Activated naive CD8-positive, alpha-beta T cell treated with anti-CD3 and anti-CD28 coated beads, Interleukin-2, amount 50 U/mL, for 16 hours (primary cell): Measurements from ENCODE around the gene CFAP157.

Experiments
- DNase-seq: peaks from one replicate; pipeline ENCODE4 v3.0.0-alpha.2; 2020; ENCODE audit warnings: low read depth, low spot score

Gene CFAP157

DNA sequence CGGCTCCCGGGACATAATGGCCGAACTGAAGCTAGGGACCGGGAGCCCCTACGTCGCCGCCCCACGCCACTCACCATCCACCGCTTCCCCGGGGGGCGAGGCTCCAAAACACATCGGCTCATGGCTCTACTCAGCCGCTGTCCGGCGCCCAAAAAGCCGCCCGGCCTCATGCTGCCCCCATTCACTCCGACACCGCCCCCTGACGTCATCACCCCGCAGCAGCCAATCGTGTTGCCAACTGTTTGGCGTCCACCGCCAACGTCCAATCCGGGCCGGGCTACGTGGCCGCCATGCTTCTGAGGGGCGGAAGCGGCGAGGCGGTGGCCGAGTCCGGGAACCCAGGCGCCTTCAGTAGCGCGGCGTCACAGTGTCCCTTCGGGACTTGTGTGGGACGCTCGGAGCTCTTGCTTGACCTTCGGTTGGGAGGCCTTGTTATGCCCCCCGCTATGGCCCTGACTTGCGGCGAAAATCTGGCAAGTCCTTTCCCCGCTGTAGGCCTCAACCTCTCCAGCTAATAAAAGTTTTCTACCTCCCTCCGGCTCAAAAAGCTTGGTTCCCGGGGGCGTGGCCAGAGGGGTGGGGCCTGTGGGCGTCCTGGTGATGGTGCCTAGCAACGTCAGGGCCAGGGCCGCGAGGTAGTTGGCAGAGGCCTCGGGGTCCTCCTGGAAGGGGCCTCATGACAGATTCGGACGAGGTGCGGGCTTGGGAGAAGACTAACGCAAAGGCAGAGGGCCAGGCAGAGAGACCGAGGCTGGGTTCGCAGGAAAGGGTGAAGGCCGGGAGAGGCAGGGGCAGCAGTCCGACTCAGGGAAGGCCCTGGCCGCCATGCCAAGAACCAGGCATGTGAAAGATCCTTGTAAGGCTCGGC is 8.9 kb downstream of the CFAP157 start, which contains the start of the genes PTRH1 and TTC16:
Gene PTRH1 (minus strand): TSS at position 194 of the 868 bp plus-strand sequence. CDS start 24 bp downstream, at position 170.
Gene TTC16 (plus strand): TSS at position 610 of the 868 bp plus-strand sequence. CDS start 67 bp downstream, at position 677.
- peak; percentile 91 for DNase-seq

DNA sequence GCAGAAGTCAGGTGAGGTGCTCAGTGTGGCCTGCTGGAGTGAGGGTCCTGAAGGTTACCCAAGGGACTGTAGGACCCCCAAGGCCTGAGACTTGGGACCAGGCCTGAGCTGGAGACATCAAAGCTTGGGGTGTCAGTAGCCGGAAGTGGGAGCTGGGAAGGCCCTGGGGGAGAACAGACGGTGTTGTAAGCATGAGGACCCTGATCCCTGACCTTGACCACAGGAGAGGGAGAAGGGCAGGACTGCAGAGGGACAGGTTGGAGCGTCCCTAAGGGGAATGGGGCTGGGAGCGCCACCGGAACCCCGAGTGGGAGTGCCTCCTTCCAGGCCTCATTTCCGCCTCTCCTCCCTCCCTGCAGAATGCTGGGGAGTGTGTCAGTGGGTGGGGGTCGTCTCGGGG is 9.6 kb downstream of the CFAP157 start:
- DNase-seq, result no peak

DNA sequence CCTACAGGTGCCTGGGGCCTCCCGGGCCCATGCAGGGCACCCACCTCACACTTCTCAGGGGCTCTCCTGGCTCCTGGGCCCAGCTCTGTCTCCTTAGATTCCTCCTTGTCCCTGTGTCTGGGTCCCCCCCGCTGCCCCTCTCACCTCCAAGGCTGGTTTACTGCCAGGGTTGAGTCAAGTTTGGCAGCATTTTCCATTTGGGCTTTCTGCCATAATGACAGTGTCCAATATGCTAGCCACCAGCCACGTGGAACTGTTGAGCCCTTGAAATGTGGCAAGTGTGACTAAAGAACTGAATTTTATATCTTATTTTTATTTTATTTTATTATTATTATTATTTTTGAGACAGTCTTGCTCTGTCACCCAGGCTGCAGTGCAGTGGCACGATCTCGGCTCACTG is 11.0 kb downstream of the CFAP157 start:
- DNase-seq, result no peak

DNA sequence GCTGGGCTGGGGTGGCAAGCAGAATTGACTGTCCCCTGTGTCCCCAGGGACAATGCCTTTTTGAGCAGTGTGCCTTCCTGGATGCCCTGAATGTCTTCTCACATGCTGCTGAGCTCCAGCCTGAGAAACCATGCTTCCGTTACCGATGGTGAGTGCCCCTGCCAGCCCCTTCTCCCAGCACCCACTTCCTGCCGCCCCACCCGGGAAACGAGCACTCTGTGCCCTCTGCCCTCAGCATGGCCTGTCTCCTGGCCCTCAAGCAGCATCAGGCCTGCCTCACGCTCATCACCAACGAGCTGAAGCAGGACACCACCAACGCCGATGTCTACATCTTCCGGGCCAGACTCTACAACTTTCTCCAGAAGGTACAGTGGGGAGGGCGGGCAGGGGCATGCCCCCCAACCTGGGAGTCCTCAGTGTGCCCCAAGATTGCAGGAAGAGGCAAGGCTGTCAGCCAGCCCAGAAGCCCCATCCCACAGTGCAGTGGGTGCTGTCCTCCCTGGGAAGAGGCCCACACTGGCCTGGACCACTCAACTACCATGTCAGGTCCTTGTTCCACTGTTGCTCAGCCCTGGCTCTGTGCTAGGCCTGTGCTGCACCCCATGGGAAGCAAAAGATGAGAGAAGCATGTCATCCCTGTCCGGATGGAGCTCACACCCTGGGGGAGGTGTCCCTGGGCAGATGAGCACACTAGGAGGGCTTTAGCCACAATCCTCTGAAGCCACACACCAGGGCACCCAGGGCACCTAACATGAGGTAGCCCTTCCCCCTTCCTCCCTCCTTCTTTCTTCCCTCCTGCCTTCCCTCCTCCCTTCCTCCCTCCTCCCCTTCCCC is 13.5 kb downstream of the CFAP157 start:
- DNase-seq, result no peak

DNA sequence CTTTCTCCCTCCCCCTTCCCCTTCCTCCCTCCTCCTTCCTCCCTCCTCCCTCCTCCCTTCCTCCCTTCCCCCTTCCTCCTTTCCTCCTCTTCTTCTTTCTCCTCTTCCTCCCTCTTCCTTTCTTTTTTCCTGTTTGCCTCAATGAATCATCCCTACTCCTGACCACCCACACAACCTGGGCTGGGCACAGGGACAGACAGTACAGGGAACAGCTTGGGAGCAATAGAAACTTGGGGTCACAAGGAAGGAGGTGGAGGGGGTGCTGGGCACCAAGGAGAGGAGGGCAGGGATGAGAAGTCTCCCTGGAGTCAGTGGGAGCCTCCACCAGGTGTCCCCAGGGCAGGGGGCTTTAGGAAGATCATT is 14.1 kb downstream of the CFAP157 start:
- DNase-seq, result no peak

DNA sequence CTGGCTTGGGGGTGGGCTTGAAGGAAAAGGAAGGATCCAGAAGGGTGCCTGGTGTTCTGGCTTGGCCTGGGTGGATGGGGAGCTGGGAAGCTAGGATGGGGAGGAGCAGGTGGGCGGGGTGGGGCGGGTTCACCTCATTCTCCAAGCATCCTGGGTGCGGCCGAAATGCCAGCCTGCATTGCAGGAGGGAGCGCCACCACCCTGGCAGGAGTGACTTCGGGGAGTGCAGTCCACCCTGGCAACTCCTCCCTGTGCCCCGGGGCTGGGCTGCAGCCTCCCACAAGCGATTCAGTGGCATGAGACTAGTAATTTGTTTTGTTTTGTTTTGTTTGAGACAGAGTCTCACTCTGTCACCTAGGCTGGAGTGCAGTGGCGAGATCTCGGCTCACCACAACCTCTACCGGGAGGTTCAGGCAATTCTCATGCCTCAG is 14.6 kb downstream of the CFAP157 start:
- DNase-seq, result no peak

DNA sequence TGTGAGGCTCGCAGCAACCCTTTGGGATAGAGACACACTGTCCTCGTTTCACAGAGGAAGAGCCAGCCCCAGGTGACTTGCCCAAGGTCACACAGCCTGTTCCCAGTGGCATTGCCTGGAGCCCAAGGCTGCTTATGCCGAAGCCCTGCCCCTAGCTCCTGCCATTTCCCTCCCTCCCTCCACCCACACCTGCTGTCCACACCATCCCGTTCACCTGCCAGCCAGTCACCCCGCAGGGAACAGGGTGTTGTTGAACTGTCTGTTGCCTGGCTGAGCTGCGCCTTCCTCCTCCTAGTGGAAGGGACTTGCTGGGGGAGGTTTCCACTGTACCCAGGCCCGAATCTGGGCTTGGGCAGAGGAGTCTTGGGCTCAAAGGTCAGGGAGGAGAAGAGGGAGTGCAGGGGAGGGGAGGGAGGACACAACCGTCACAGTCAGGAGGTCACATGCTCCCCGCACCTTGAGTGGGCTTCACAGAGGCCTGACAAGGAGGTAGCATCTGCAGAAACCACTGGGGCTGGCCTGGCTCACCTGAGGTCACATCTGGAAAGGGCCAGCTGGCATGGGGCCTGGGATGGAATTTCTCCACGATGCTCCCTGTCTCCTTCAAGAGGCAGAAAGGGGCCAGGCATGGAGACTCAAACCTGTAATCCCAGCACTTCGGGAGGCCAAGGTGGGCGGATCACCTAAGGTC is 15.4 kb downstream of the CFAP157 start:
- DNase-seq, result no peak

DNA sequence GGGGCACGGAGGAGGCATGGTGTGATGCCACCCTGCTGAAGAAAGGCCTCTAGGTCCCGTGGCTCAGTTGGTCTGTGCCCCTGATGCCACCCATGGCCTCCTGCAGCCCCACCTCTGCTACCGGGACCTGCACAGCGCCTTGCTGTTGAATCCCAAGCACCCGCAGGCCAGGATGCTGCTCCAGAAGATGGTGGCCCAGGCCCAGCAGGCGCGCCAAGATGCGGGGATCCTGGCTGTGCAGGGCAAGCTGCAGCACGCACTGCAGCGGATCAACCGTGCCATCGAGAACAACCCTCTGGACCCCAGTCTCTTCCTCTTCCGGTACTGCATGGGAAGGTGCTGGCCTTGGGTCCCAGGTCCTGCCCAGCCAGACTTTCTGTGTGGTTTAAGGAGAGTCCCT is 16.2 kb downstream of the CFAP157 start:
- DNase-seq, result no peak

DNA sequence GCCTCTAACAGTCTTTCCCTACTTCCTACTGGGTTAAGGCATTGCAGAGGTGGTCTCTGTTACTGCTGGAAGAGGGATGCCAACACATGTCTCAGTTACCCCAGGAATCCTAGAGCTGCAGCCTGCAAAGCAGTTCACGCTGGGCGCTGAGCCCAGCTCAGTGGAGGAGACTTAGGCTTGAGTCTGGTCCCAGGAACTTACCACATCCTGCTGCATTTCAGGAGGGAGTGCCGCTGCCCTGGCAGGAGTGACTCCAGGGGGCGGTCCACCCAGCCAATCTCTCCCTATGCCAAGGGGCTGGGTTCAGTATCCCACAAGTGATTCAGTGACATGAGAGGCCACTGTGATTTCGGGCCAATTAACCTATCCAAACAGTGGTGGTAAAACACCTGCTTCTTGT is 16.7 kb downstream of the CFAP157 start:
- DNase-seq, result no peak

DNA sequence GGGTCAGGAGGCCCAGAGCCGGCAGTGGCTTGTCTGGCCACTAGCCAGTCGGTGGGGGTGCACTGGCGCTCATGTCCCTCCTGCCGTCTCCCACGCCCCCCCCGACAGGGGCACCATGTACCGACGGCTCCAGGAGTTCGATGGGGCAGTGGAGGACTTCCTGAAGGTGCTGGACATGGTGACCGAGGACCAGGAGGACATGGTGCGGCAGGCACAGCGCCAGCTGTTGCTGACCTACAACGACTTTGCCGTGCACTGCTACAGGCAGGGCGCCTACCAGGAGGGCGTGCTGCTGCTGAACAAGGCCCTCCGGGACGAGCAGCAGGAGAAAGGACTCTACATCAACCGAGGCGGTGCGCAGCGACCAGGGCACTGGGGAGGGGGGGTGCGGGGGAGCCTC is 17.2 kb downstream of the CFAP157 start:
- no peak for DNase-seq

DNA sequence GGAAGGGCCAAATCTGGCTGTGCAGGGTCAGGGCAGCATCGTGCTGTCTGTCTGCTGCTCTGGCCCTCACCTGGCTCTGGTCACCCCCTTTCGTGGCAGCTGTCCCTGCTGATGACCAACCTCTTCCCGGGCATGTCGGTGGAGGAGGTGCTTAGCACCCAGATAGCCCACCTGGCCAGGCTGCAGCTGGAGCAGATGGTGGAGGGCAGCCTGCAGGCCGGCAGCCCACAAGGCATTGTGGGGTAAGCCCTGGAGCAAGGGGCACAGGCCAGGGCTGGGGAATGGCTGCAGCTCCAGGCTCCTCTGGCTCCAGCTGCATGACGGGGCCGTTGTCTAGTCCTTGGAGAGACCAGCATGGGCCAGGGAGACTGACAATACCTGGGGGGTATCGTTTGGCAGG is 20.1 kb downstream of the CFAP157 start:
- no peak for DNase-seq

DNA sequence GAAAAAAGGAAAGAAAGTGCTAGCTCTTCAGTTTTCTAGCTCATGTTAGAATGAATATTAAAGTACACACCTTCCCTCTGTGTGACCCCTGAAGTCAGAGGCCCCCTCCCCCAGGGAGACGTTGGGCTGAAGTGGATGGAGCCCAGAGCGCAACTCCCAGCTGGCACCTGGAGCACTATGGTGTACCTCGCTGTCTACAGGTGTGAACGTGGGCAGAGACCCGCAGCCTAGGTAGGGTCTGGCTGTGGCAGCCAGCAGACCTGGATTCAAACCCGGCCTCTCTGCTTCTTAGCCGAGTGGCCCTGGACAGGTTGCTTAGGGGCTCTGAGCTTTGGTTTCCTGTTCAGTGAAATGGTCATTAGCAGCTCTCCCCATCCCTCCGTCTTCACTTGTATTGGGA is 22.0 kb downstream of the CFAP157 start:
- DNase-seq, result no peak

DNA sequence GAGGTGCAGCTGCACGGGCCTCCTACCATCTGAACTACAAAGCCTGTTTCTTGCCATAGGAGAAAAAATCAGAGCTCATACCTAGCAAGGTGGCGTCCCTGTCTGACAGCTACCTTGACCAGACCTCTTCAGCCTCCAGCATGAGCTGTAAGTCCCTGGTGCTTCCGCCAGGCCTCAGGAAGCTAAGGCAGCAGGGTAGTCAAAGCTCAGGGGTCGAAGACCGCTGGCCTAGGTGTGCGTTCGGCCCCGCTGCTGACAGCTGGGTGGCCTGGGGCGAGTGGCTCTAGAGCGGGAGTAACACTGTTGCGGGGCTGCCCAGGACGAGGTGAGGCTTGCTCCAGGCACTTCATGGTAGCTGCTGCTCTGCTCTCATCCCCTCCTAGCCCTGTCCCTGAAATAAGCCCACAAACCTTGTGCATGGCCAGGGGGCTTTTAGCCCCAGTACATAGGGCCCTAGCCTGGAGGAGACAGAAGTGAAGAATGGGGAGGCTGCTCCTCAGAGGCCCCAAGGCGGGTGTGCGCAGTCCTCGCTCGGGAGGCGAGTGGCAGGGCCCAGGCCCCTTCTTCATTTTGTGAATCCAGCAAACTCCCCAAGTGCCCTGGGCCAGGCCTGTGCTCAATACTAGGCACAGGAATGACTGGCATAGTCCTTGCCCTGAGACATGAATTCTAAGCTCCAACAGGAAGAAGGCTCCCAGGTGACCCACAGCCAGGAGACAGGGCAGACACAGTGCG is 22.9 kb downstream of the CFAP157 start:
- DNase-seq, result no peak

DNA sequence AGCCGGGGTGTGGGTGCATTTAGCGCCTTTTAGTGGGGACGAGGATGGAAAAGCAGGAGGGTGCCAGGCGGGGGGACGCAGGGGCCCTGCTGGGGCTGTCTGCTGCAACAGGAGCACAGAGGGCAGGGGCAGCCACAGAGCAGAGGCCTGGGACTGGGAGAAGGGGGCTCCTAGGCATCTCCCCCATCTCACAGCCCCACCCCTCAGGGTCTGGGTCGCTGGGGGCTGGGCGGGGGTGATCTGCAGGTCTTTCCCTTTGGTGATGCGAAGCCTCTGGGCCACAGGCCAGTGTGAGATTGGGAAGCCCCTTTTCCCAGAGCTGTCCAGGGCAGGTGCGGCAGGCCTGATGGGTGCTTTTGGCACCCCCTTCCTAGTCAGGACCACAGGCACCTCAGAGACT is 23.5 kb downstream of the CFAP157 start:
- no peak for DNase-seq

DNA sequence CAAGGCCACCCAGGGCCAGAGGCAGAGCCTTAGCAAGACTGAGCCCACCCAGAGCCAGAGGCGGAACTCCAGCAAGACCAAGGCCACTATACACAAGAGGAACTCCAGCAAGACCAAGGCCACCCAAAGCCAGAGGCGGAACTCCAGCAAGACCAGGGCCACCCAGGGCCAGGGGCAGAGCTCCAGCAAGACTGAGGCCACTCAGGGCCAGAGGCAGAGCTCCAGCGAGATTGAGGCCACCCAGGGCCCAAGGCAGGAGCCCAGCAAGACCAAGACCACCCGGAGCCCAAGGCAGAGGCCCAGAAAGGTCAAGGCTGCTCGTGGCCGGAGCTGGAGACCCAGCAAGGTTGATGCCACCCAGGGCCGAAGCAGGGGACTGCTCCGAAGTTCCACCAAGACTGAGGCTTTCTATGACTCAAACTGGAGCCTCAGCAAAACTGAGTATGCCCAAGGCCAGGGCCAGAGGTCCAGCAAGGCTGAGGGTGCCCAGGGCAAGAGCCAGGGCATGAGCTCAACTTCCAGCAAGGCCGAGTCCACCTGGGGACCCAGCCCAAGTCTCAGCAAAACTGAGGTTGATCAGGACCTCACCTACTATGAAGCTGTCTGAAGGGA is 24.1 kb downstream of the CFAP157 start:
- DNase-seq, result no peak

DNA sequence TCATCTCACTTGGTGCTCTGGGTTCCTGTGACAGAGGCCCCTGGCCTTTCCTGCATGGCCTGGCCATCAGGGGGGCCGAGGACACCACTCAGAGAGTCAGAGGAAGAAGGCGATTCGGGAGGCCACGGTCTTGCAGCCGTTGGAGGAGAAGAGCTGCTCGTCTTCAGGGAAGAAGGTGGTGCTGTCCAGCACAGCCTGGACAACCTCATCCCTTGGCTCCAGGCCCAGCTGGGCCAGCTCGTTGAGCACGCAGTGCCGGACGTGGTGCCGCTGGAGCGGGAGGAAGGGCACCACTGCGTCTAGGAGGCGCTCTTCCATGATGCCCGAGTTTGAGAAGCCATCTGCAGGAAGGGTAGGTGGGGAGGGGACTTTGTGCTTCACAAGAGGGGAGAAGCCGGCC is 25.1 kb downstream of the CFAP157 start:
- DNase-seq, result no peak

DNA sequence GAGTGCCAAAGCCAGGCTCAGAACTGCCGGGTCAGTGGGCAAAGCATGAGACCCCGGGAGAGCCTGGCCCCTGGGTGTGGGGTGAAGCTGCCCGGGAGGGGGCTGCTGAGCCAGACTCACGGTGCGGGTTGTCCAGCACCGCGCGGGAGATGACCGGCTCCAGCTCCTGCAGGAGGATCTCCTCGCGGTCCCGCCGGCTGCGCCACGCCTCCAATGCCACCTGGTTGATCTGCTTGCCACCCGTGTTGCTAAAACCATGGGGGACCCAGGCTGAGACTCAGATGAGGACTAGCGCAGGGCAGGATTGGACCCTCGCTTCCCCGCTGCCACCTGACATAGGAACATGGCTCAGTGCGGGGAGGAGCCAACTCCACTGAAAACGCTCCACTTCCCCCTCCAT is 25.7 kb downstream of the CFAP157 start:
- no peak for DNase-seq

DNA sequence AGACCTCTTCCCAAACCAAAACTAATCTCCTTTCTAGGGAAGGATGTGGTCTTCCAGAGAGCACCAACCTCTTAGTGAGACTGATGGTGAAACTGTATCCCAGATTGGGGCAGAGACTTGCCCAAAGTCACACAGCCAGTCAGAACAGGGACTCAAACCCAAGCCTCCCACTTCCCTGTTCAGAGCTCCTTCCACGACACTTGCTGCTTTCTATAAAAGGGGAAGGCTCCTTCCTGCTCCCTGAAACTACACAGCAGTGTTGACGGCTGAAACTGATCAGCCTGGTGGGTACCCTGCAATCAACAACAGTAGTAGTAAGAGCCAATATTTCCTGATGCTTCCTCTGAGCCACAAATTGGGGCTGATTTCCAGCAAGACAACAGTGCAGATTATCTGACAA is 26.8 kb downstream of the CFAP157 start:
- no peak for DNase-seq

DNA sequence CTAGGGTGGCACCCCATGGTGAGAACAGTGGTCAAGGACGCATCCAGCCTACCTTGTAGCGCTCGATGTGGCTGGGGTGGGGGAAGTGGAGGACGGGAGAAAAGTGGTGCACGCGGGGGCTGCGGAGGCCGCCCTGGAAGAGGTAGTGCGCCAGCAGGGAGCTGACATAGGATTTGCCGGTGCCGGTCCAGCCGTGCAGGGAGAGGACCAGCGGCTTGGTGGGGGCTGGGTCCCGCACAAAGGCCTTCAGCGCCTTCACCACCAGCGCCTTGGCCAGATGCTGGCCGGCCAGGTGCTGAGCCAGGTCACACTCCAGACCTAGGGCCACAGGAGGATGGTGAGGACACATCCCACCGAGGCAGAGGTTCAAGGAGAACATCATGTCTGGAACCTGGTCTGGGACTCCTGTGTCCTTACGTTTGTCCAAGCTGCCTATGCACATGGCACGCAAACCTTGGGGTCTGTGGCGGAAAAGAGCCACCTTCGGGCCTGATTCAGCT is 27.5 kb downstream of the CFAP157 start:
- DNase-seq, result no peak

DNA sequence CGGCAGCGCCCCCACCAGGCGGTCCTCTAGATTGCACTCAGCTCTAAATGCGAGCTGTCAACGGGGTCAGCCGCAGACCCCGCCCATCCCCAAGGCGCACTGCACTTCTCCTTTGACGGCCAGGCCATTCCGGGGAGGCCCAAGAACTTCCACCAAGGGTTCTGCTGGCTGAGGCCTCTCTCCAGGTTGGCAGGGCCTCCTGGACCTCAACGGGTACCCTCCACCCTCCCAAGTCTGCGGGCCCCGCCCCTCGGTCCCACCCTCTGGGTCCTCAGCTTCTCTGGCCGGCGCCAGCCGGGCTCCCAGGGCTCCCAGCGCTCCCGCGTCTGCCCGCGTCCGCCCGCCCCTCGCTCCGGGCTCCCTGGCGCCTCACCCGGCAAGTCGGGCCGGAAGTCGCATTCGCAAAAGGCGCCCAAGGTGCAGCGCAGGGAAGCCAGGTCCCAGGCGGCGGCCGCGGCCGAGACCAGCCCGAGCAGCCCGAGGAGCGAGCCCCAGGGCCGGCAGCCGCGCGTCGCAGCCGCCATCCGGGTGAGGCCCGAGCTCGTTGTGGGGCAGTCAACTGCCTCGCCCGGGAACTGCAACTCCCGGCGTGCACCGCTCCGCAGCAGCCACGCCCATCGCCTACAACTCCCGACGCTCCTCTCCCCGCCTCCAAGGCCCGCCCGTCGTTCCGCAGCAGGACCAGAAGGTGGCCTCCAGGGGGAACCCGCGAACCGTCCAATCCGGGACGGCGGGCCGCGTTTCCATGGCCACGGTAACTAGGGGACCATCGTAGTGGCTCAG is 28.1 kb downstream of the CFAP157 start, which contains the start of gene TOR2A:
Gene TOR2A (minus strand): TSS at position 548 of the 783 bp plus-strand sequence. CDS start 24 bp downstream, at position 524.
- peak; percentile 98 for DNase-seq
